Measurements from ENCODE around the gene C4BPA.

DNA sequence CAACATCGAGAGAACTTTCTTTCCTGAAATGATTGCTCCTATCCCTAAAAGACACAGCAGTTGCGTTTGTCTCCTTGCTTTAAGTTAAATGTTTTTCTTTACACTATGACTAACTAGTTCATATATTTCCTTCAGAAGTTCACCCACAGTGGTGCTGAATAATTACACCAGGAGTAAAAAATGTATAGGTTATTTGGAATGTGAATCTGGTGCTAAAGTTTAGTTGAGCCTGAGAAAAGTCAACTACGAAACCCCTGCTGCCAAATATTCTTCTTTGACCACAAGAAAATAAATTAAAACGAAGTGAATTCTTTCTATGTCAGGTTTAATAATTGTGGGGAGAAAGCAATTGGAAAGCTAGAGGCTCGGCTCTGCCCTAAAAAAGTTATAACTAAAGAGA is 52.8 kb downstream of the C4BPA start:
- TF ChIP-seq, protein P1, sequence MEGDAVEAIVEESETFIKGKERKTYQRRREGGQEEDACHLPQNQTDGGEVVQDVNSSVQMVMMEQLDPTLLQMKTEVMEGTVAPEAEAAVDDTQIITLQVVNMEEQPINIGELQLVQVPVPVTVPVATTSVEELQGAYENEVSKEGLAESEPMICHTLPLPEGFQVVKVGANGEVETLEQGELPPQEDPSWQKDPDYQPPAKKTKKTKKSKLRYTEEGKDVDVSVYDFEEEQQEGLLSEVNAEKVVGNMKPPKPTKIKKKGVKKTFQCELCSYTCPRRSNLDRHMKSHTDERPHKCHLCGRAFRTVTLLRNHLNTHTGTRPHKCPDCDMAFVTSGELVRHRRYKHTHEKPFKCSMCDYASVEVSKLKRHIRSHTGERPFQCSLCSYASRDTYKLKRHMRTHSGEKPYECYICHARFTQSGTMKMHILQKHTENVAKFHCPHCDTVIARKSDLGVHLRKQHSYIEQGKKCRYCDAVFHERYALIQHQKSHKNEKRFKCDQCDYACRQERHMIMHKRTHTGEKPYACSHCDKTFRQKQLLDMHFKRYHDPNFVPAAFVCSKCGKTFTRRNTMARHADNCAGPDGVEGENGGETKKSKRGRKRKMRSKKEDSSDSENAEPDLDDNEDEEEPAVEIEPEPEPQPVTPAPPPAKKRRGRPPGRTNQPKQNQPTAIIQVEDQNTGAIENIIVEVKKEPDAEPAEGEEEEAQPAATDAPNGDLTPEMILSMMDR (IDR thresholded peaks at IDR 0.05), result no peak
- TF ChIP-seq POLR2A (IDR thresholded peaks at IDR 0.05), result no peak
